Stomach smooth muscle (tissue), 2 donors: Measurements from ENCODE around the gene PSMD14.
"Not testable (repeated sequence)": the region's sequence is repeated elsewhere in the genome, so short reads cannot be mapped to it uniquely, and the experiment has no call there.

Experiments used
- H3K27ac ChIP-seq: one replicate; pipeline ENCODE4 v1.7.0; 2013; ENCODE audit warnings: mild to moderate bottlenecking, low read length, inconsistent platforms
- H3K27me3 ChIP-seq, 2 donors: one replicate each; pipeline ENCODE4 v1.7.0; 2013; ENCODE audit warnings: low read length in 2 of 2; ENCODE audit not compliant: insufficient read depth in 2 of 2, control insufficient read depth in 1 of 2
- H3K36me3 ChIP-seq, 2 donors: one replicate each; pipeline ENCODE4 v1.7.0; 2013; ENCODE audit warnings: low read length in 2 of 2; ENCODE audit not compliant: control insufficient read depth in 2 of 2, insufficient read depth in 2 of 2
- H3K4me1 ChIP-seq: one replicate; pipeline ENCODE4 v1.7.0; 2013; ENCODE audit warnings: low read length; ENCODE audit not compliant: control insufficient read depth, insufficient read depth
- H3K4me3 ChIP-seq, 2 donors: one replicate each; pipeline ENCODE4 v1.7.0; 2013; ENCODE audit warnings: low read length in 2 of 2
- H3K9ac ChIP-seq, 2 donors: one replicate each; pipeline ENCODE4 v1.7.0; 2013; ENCODE audit warnings: low read length in 2 of 2, mild to moderate bottlenecking in 1 of 2
- H3K9me3 ChIP-seq, 2 donors: one replicate each; pipeline ENCODE4 v1.7.0; 2013; ENCODE audit warnings: low read length in 2 of 2; ENCODE audit not compliant: control insufficient read depth in 2 of 2
- donor health status: healthy.
- donor health status: Pancreatic carcinoma.

The PSMD14 gene

GRCh38 chr2:161308178-161308955 lies at the start of gene PSMD14:
PSMD14 (plus strand) TSS chr2:161308425; CDS start chr2:161318826, 10,401 bp downstream.
- H3K27ac ChIP-seq = peak within 1 kb of the TSS; percentile 62
- H3K36me3 ChIP-seq = no peaks in the 10 kb centered on the region
- no peaks in the 10 kb centered on the region for H3K9me3 ChIP-seq
- peak within 1 kb of the TSS; percentile 81 to 90 for H3K4me3 ChIP-seq
- H3K4me1 ChIP-seq = no peaks in the 10 kb centered on the region
- H3K9ac ChIP-seq = peak within 1 kb of the TSS; percentile 80 to 94
- no peaks in the 10 kb centered on the region for H3K27me3 ChIP-seq

- Histone ChIP-seq H3K36me3 (no peaks in the 10 kb centered on the region), H3K9ac (no peak overlapping the region), H3K4me1 (no peaks in the 10 kb centered on the region), H3K27ac (no peak overlapping the region), H3K9me3 (no peaks in the 10 kb centered on the region), H3K4me3 (no peak overlapping the region), H3K27me3 (no peaks in the 10 kb centered on the region)
These were observed 42.4 kb upstream of the PSMD14 start for GRCh38 chr2:161265874-161266273.

GRCh38 chr2:161269111-161269510 lies 39.1 kb upstream of the PSMD14 start:
- Histone ChIP-seq H3K36me3 (no peaks in the 10 kb centered on the region), H3K4me1 (no peaks in the 10 kb centered on the region), H3K27me3 (no peaks in the 10 kb centered on the region), H3K9me3 (no peaks in the 10 kb centered on the region), H3K9ac (no peak overlapping the region), H3K4me3 (no peak overlapping the region), H3K27ac (no peak overlapping the region)

- H3K27me3 ChIP-seq = no peaks in the 10 kb centered on the region
- H3K9ac ChIP-seq = no peak overlapping the region
- no peak overlapping the region for H3K4me3 ChIP-seq
- H3K9me3 ChIP-seq = no peaks in the 10 kb centered on the region
- no peak overlapping the region for H3K27ac ChIP-seq
- no peaks in the 10 kb centered on the region for H3K4me1 ChIP-seq
- H3K36me3 ChIP-seq = no peaks in the 10 kb centered on the region
These were observed 35.0 kb upstream of the PSMD14 start for GRCh38 chr2:161273038-161273760.

- H3K27me3 ChIP-seq, H3K4me3 ChIP-seq, H3K27ac ChIP-seq, H3K9ac ChIP-seq, H3K36me3 ChIP-seq, H3K4me1 ChIP-seq, H3K9me3 ChIP-seq: not testable (repeated sequence)
These were observed 29.5 kb upstream of the PSMD14 start for GRCh38 chr2:161278564-161279229.

GRCh38 chr2:161279230-161279815 lies 28.9 kb upstream of the PSMD14 start:
- H3K4me3 ChIP-seq, H3K27ac ChIP-seq, H3K9ac ChIP-seq, H3K4me1 ChIP-seq, H3K27me3 ChIP-seq, H3K36me3 ChIP-seq, H3K9me3 ChIP-seq: not testable (repeated sequence)

GRCh38 chr2:161280906-161281323 lies 27.3 kb upstream of the PSMD14 start:
- not testable (repeated sequence) for H3K27me3 ChIP-seq, H3K4me1 ChIP-seq, H3K9ac ChIP-seq, H3K27ac ChIP-seq, H3K36me3 ChIP-seq, H3K9me3 ChIP-seq, H3K4me3 ChIP-seq

GRCh38 chr2:161281615-161282310 lies 26.5 kb upstream of the PSMD14 start:
- not testable (repeated sequence) for H3K4me1 ChIP-seq, H3K9ac ChIP-seq, H3K9me3 ChIP-seq, H3K27me3 ChIP-seq, H3K27ac ChIP-seq, H3K4me3 ChIP-seq, H3K36me3 ChIP-seq

- not testable (repeated sequence) for H3K4me1 ChIP-seq, H3K4me3 ChIP-seq, H3K9ac ChIP-seq, H3K36me3 ChIP-seq, H3K9me3 ChIP-seq, H3K27me3 ChIP-seq, H3K27ac ChIP-seq
These were observed 25.9 kb upstream of the PSMD14 start for GRCh38 chr2:161282311-161282644.

- Histone ChIP-seq H3K36me3 (no peaks in the 10 kb centered on the region), H3K9me3 (no peaks in the 10 kb centered on the region), H3K27ac (no peak overlapping the region), H3K4me3 (no peak overlapping the region), H3K4me1 (no peaks in the 10 kb centered on the region), H3K27me3 (peaks cover 0 to 6% of the 10 kb centered on the region in 2 donors), H3K9ac (no peak overlapping the region)
These were observed 24.3 kb upstream of the PSMD14 start for GRCh38 chr2:161283926-161284325.
